ENCODE measurements around the gene BSND. TPM values are rescaled to one million over a fixed set of nuclear protein-coding genes. Genes with fewer than 3 reads are reported as not detected.

The BSND gene
- total RNA-seq, 1 experiment from 2014 or later, result 0.17 TPM

GRCh38 chr1:55040083-55040932 is 41.6 kb downstream of the BSND start:
- Histone ChIP-seq H3K9me3 (ENCODE audit: control insufficient read depth, low read depth, low read length) (no peaks in the 10 kb centered on the region), H2BK15ac (ENCODE audit: low read depth, low read length) (no peak overlapping the region), H2AFZ (ENCODE audit: low read length) (no peak overlapping the region), H4K8ac (replicated peaks; ENCODE audit: insufficient read length, low read depth, low read length) (no peak overlapping the region), H3K23me2 (ENCODE audit: insufficient read length, low read depth, low read length, poor library complexity, severe bottlenecking) (peaks cover 21% of the 10 kb centered on the region), H2BK20ac (ENCODE audit: low read depth, low read length, poor library complexity, severe bottlenecking) (no peak overlapping the region), H3K4me2 (ENCODE audit: insufficient read depth, insufficient read length, low read length) (peak overlapping the region; percentile 46), H4K20me1 (ENCODE audit: control insufficient read depth, insufficient read depth, insufficient read length) (no peaks in the 10 kb centered on the region), H4K91ac (ENCODE audit: insufficient read length, low read depth, low read length) (no peak overlapping the region), H2BK5ac (ENCODE audit: insufficient read length, low read length) (no peak overlapping the region), H3T11ph (ENCODE audit: low read length) (no peak overlapping the region), H3K14ac (ENCODE audit: insufficient read depth, low read length) (peak overlapping the region; percentile 85; the same call in 1 of the 2 replicates), H2AK5ac (ENCODE audit: insufficient read length, low read length) (no peak overlapping the region), H2BK120ac (ENCODE audit: low read depth, low read length, poor library complexity, severe bottlenecking) (no peak overlapping the region), H3K27ac (ENCODE audit: insufficient read length, low read depth, low read length) (no peak overlapping the region), H3K23ac (ENCODE audit: insufficient read length, low read depth, low read length) (no peak overlapping the region), H3K79me2 (ENCODE audit: insufficient read depth, low read length) (peaks cover 18% of the 10 kb centered on the region; the same call in 1 of the 2 replicates), H3K4ac (ENCODE audit: low read depth, low read length) (no peak overlapping the region), H2BK12ac (ENCODE audit: insufficient read length, low read depth, low read length) (no peak overlapping the region), H3K27me3 (ENCODE audit: insufficient read depth, low read length) (peaks cover 11% of the 10 kb centered on the region; the same call in 1 of the 2 replicates), H3K79me1 (ENCODE audit: insufficient read depth, low read depth, low read length, poor library complexity, severe bottlenecking) (no peaks in the 10 kb centered on the region), H3K56ac (ENCODE audit: insufficient read length, low read depth, low read length) (no peak overlapping the region), H3K9ac (ENCODE audit: extremely low read depth, insufficient read length, low read length) (peak overlapping the region; percentile 52), H3K18ac (ENCODE audit: insufficient read length, low read depth, low read length) (no peak overlapping the region), H4K5ac (ENCODE audit: insufficient read length, low read depth, low read length) (no peak overlapping the region), H3K4me1 (ENCODE audit: insufficient read depth, low read length) (peaks cover 9% of the 10 kb centered on the region; the same call in 1 of the 2 replicates)
- Mint-ChIP-seq H3K9me3 (no peaks in the 10 kb centered on the region; a peak in 2 of 5 replicates), H3K27me3 (ENCODE audit: low read depth) (peaks cover 49% of the 10 kb centered on the region), H3K4me3 (peak overlapping the region; percentile 82 to 93), H3K36me3 (ENCODE audit: insufficient read depth in 1 of 3, low read depth in 3 of 3) (peaks cover 10 to 30% (median 15%) of the 10 kb centered on the region in 3 experiments), H3K27ac (peak overlapping the region in 1 of 3 experiments; percentile 76; a peak in 3 of 7 replicates), H3K4me1 (peaks cover 41 to 51% of the 10 kb centered on the region in 2 experiments)
- TF ChIP-seq CTCF (conservative IDR thresholded peaks at IDR 0.05), result no peak
- no CpG with 5 or more reads among the region's 49 CpGs for WGBS (ENCODE audit: extremely low coverage, insufficient read length, low lambda C conversion rate)
- DNase-seq, result no peak
